Mucosa of rectum (tissue), 2 donors: ENCODE data around the gene VSX1.

Experiments
- H3K27ac ChIP-seq, 2 donors: one replicate each; pipeline ENCODE4 v1.7.0; 2013; ENCODE audit warnings: inconsistent platforms in 2 of 2, low read depth in 2 of 2, low read length in 2 of 2
- H3K27me3 ChIP-seq, 2 donors: one replicate each; pipeline ENCODE4 v1.7.0; 2013; ENCODE audit warnings: low read length in 2 of 2; ENCODE audit not compliant: control insufficient read depth in 2 of 2, insufficient read depth in 2 of 2
- H3K36me3 ChIP-seq, 2 donors: one replicate each; pipeline ENCODE4 v1.7.0; 2013; ENCODE audit warnings: low read length in 2 of 2; ENCODE audit not compliant: control insufficient read depth in 2 of 2, insufficient read depth in 2 of 2
- H3K4me1 ChIP-seq, 2 donors: one replicate each; pipeline ENCODE4 v1.7.0; 2013; ENCODE audit warnings: low read length in 2 of 2, mild to moderate bottlenecking in 1 of 2; ENCODE audit not compliant: control insufficient read depth in 2 of 2, insufficient read depth in 2 of 2
- H3K4me3 ChIP-seq, 2 donors: one replicate each; pipeline ENCODE4 v1.7.0; 2013; ENCODE audit warnings: low read length in 2 of 2
- H3K9ac ChIP-seq, 2 donors: one replicate each; pipeline ENCODE4 v1.7.0; 2013; ENCODE audit warnings: low read length in 2 of 2, low read depth in 1 of 2, mild to moderate bottlenecking in 1 of 2
- H3K9me3 ChIP-seq, 2 donors: one replicate each; pipeline ENCODE4 v1.7.0; 2013; ENCODE audit warnings: low read length in 2 of 2; ENCODE audit not compliant: control insufficient read depth in 2 of 2
- donor health status: healthy.
- donor health status: Normal muscosa, but diverticular disease.

VSX1 gene

DNA sequence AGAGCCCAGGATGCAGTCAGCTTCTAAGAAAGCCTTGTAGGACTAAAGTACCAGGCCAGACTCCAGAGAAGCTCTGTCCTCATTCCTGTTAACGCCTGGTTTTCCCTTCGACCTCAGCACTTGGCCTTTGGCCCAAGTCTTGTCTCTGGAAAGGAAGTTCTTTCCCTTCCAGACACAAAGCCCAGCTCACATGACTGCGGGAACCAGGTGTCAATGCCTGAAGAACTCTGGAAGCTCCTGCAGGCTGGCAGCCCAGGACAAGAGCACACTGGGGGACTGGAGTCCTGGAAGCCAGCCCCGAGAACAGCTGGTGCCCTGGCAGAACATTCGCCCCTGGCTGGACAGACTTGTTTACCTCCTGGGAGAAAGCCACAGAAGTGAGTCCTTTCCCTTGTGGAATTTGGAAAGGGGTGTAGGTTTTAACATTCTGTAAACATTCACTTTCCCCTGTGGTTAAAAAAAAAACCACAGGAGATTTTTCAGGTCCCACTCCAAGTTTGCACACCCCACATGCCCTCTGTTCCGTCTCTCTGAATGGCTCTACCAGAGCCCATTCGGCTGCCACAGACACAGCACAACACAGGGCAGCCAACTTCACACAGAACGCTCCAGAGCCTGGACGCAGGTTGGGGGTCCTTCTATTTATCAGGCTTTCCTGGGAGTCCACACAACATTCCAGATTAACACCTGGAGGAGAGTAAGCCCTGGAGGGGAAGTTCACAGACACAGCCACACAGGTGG is 42.1 kb downstream of the VSX1 start:
- peaks cover 0 to 5% of the 10 kb centered on the region in 2 donors for H3K36me3 ChIP-seq
- H3K4me1 ChIP-seq, result peaks cover 73 to 74% of the 10 kb centered on the region in 2 donors
- H3K27ac ChIP-seq, result peak overlapping the region; percentile 59 to 64
- no peak overlapping the region for H3K4me3 ChIP-seq
- H3K9ac ChIP-seq, result peak overlapping the region in 1 of 2 donors; percentile 11
- H3K27me3 ChIP-seq, result no peaks in the 10 kb centered on the region
- H3K9me3 ChIP-seq, result no peaks in the 10 kb centered on the region

DNA sequence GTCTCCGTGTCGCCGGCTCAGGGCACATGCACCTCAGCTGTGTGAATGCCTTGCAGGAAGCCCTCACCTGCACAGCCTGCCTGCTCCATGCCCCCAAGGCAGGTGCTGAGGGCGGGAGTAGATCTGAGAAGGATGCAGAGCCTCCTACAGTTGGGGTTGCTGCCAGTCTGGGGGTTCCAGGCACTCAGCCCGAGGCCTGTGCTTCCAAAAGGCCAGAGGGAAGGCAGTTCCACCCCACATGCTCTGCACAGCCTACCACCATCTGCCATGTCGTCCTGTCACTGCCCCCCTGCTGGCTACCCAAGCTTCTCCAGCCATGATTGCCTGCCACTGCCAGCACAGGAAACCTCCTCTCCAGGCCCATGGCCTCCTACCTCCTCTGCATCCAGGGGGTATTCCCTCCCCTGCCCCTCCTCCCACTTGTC is 43.3 kb downstream of the VSX1 start:
- Histone ChIP-seq H3K27ac (peak overlapping the region; percentile 66 to 69), H3K4me1 (peaks cover 73% of the 10 kb centered on the region in 2 donors), H3K9ac (no peak overlapping the region), H3K9me3 (no peaks in the 10 kb centered on the region), H3K4me3 (no peak overlapping the region), H3K27me3 (no peaks in the 10 kb centered on the region), H3K36me3 (peaks cover 0 to 5% of the 10 kb centered on the region in 2 donors)

DNA sequence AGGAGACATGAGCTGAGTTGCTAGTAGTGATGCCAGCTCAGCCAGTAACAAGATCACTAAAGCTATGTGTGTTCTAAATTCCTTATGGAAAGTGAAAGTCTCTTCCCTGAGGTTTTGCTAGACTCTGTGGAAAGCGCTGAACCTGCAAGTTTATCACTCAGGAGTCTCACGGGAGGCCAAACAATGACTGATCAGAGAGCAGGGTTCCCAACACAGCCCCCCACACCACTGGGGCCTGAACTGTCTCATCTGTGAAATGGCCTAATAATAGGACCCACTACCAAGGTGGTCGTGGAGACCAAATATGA is 43.9 kb downstream of the VSX1 start:
- peaks cover 0 to 5% of the 10 kb centered on the region in 2 donors for H3K36me3 ChIP-seq
- H3K4me3 ChIP-seq, result no peak overlapping the region
- no peaks in the 10 kb centered on the region for H3K9me3 ChIP-seq
- H3K4me1 ChIP-seq, result peaks cover 76 to 77% of the 10 kb centered on the region in 2 donors
- no peaks in the 10 kb centered on the region for H3K27me3 ChIP-seq
- H3K9ac ChIP-seq, result peak overlapping the region in 1 of 2 donors; percentile 14
- H3K27ac ChIP-seq, result peak overlapping the region; percentile 66 to 69

DNA sequence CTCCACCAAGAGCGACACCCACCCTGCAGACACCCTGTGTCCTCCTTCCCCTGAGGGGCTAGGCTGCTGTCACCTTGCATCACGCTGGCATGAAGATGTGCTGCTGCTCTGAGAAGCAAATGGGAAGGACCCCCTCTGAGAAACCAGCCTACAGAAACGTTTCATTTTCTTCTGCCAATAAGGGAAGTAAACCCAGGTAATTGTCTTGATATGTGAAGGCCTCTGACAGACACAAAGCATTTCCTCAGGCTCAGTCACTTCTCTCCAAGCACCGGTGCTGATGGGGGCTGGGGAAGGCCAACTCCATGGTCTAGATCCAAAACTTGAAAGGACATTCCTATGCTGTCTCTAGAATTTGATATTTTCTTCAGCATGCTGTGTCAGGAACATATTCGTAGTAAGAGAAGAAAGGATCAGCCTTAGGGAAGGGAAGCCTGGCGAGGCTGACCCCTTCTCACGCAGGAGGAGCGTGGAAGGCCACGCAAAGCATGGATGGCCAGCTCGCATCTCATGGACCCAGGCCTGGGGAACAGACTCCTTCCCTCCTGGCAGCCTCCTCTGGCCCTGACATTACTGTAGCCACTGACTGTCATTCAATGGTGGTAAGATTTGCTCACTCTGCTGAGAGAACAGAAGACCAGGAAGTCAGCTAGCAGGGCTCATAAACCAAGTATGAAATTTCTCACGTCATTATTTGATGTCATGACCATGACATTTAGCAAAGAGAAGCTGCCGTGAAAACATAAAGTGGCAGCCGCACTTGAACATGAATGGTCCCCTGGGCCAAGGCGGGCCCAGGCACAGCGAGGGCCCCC is 44.4 kb downstream of the VSX1 start:
- Histone ChIP-seq H3K4me1 (peaks cover 76 to 77% of the 10 kb centered on the region in 2 donors), H3K9ac (peak overlapping the region; percentile 14 to 32), H3K27ac (peak overlapping the region; percentile 66 to 69)

DNA sequence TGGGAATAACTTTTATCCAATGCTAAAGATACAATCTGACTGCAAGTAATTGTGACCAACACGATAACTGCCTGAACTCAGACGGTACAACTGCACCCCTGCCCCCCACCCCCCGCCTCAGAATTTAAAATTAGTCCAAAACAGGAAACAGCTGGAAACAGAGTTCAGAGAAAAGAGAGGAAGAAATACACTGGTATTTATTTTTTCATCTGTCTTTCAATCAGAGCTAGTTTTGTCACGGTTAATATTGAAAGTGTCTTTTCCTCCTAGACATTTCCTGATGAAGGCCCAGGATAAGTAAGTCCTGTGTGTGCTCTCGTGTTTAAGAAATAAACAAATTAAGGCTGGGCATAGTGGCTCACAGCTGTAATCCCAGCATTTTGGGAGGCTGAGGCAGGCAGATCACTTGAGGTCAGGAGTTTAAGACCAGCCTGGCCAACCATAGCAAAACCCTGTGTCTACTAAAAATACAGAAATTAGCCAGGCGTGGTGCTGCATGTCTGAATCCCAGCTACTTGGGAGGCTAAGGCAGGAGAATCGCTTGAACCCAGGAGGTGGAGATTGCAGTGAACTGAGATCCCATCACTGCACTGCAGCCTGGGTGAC is 45.5 kb downstream of the VSX1 start:
- Histone ChIP-seq H3K4me3 (peak overlapping the region in 1 of 2 donors; percentile 14), H3K27ac (peak overlapping the region; percentile 31 to 66), H3K9me3 (no peaks in the 10 kb centered on the region), H3K9ac (peak overlapping the region in 1 of 2 donors; percentile 23), H3K4me1 (peaks cover 74 to 76% of the 10 kb centered on the region in 2 donors), H3K27me3 (no peaks in the 10 kb centered on the region), H3K36me3 (peaks cover 0 to 5% of the 10 kb centered on the region in 2 donors)

More for the DNA sequence above, 44.4 kb downstream of the VSX1 start:
- H3K4me3 ChIP-seq, result no peak overlapping the region
- peaks cover 0 to 5% of the 10 kb centered on the region in 2 donors for H3K36me3 ChIP-seq
- no peaks in the 10 kb centered on the region for H3K27me3 ChIP-seq
- H3K9me3 ChIP-seq, result no peaks in the 10 kb centered on the region

DNA sequence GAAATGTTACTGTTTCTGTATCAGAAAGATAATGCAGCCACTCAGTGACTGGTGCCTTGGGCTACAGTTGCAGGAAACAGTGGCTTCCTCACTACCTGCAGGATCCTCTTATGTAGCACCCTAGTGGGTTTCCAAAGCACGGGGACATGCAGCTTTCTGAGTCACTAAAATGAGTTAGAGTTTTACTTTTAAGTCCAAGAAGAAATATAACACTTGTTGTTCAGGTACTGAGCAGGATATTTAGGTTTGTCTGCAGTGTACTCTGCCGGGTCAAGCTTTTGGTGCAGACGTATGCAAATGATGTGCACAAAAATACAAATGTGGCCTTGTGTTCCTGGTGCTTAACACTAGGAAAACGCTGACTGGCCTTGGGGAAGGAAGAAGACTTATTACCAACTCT is 46.0 kb downstream of the VSX1 start:
- peaks cover 71 to 73% of the 10 kb centered on the region in 2 donors for H3K4me1 ChIP-seq
- H3K9me3 ChIP-seq, result no peaks in the 10 kb centered on the region
- H3K4me3 ChIP-seq, result no peak overlapping the region
- peak overlapping the region in 1 of 2 donors; percentile 31 for H3K27ac ChIP-seq
- H3K36me3 ChIP-seq, result peaks cover 2 to 5% of the 10 kb centered on the region in 2 donors
- no peak overlapping the region for H3K9ac ChIP-seq
- no peaks in the 10 kb centered on the region for H3K27me3 ChIP-seq

DNA sequence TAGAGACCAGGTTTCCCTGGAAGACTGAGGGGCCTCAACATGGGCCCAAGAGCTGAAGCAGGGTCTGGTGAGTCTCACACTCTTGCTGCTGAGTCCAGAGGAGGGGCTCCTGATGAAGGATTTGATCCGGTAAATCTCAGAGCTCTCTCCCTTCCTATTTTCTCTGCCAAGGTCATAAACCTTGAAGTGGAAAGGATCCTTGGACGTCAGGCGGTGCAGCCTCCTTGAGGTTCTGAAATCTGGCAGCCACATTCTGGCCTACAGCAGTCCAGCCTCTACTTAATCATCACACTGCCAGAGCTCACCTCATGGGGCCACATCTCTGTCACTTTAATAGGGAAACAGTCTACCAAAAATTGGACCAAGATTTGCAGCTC is 48.0 kb downstream of the VSX1 start:
- Histone ChIP-seq H3K36me3 (peaks cover 7 to 19% of the 10 kb centered on the region in 2 donors), H3K9me3 (no peaks in the 10 kb centered on the region), H3K4me1 (peaks cover 52 to 55% of the 10 kb centered on the region in 2 donors), H3K9ac (no peak overlapping the region), H3K27me3 (no peaks in the 10 kb centered on the region), H3K27ac (peak overlapping the region; percentile 26 to 40), H3K4me3 (no peak overlapping the region)

DNA sequence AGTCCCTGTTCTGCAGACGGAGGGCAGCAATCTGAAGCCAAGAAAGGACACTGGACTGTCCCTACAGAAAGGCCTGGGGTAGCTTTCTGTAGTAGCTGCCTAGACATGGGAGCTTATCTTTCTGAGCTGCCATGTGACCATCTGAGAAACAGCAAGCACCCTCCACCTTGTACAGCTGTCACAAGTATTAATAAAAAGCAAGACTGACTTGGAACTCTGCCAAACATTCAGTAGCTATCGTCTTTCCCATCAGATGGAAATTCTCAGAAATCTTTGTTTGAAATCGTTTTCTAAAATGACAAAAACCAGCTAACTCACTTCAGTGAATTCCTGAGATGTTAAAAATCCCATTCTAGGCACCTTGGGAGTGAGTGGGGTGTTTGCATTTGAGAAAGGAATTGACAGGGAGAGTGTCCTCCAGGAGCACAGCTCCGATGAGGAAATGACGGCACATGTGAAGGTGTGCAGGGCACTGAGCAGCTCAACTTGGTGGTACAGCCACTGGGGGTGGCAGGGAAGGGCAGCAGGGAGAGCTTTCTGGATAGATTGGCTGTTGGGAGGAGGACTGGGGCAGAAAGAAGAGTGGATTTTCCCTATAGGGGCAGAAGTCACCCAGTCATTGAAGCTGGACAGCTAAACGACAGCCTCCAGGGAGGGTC is 48.5 kb downstream of the VSX1 start:
- Histone ChIP-seq H3K27me3 (no peaks in the 10 kb centered on the region), H3K9ac (peak overlapping the region in 1 of 2 donors; percentile 15), H3K27ac (peak overlapping the region; percentile 26 to 40), H3K4me3 (no peak overlapping the region), H3K9me3 (no peaks in the 10 kb centered on the region), H3K36me3 (peaks cover 7 to 19% of the 10 kb centered on the region in 2 donors), H3K4me1 (peaks cover 47 to 50% of the 10 kb centered on the region in 2 donors)

DNA sequence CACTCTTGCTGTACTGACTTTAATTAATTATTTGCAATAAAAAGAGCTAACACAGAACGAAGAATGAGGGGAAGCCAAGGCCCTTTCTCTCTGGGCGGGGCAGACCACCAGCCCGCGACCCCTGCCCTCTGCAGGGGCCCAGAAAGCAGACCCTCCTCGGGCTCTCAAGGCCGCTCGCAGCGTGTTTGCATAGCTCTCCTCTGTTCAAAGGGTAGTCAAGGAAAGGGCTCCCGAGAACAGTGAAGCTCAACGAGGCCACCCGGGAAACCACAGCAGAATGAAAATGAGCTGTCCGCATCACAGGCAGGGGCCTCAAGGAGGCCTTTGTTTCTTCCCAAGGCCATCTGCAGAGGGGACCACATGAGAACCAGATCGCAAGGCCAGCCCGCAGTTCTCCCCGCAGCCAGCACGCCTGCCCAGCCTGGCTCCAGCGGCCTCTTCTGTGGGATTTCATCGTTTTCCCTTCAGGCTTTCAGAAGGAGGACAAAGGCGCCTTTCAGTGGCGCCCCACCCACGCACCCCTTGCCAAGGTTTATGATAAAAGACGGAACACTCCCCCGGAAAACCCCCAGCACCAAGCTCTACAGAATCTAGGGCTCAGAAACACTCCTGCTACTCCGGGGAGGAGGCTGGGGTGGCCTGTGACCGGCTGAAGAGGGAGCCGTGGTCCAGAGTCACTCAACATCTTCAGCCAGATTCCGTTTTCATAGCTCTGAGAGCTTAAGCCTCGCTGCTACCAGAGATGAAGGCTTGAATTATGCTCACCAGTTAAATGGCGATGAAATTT is 49.3 kb downstream of the VSX1 start:
- Histone ChIP-seq H3K36me3 (peaks cover 7 to 18% of the 10 kb centered on the region in 2 donors), H3K9me3 (no peaks in the 10 kb centered on the region), H3K4me1 (peaks cover 41 to 43% of the 10 kb centered on the region in 2 donors), H3K27ac (peak overlapping the region; percentile 26 to 40), H3K4me3 (no peak overlapping the region), H3K27me3 (no peaks in the 10 kb centered on the region), H3K9ac (peak overlapping the region in 1 of 2 donors; percentile 34)
